Right hindlimb (tissue), 1 donor: Measurements from ENCODE around the gene MYORG.
"Not testable (repeated sequence)": the region's sequence is repeated elsewhere in the genome, so short reads cannot be mapped to it uniquely, and the experiment has no call there.

Experiments
- DNase-seq: peaks from one replicate; pipeline ENCODE4 v3.0.0-alpha.2; 2018

The MYORG gene

DNA sequence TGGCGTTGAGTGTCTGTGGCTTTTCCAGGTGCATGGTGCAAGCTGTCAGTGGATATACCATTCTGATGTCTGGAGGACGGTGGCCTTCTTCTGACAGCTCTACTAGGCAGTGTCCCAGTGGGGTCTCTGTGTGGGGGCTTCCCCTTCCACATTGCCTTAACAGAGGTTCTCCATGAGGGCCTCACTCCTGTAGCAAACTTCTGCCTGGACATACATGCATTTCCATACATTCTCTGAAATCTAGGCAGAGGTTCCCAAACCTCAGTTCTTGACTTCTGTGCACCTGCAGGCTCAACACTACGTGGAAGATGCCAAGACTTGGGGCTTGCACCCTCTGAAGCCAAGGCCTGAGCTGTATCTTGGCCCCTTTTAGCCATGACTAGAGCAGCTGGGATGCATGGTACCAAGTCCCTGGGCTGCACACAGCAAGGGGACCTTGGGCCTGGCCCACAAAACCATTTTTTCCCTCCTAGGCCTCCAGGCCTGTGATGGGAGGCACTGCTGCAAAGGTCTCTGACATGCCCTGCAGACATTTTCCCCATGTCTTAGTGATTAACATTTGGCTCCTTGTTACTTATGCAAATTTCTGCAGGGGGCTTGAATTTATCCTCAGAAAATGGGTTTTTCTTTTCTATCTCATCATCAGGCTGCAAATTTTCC, 8.8 kb downstream of the MYORG start:
- DNase-seq, result not testable (repeated sequence)

DNA sequence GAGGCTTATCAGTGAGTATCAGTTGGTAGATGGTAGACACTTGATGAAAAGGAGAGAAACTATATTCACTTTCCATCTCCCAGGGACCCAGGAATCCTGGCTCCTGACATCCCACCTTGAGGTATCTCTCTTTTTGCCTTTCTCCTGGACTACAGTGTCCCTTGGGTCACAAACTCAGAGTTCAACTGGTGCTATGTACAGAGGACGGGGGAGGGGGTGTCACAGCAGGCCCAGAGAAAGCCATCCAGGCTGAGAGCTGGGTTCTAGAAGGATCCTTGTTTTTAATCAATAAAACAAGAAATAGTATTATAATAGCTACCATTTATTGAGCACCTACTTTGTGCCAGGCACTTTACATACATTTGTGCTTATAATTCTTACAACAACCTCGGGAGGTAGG, 10.3 kb downstream of the MYORG start:
- DNase-seq, result no peak

DNA sequence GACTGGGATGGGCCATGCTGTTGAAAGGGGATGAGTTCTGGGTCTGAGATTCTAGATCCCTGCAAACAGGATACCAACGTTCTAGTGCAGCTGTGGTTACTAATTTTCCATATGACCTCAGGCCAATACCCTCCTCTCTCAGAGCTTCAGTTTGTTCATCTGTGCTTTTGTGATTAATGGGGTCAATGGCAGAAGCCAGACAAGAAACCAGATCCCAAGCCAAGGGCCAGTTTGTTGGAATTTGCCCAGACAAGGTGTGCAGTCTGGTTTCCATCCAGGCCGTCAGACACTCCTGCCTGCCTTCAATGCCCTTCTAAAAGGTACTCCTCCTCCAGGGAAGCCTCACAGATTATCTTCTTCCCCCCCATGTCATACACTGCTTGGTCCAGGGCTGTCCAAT, 11.4 kb downstream of the MYORG start:
- no peak for DNase-seq

DNA sequence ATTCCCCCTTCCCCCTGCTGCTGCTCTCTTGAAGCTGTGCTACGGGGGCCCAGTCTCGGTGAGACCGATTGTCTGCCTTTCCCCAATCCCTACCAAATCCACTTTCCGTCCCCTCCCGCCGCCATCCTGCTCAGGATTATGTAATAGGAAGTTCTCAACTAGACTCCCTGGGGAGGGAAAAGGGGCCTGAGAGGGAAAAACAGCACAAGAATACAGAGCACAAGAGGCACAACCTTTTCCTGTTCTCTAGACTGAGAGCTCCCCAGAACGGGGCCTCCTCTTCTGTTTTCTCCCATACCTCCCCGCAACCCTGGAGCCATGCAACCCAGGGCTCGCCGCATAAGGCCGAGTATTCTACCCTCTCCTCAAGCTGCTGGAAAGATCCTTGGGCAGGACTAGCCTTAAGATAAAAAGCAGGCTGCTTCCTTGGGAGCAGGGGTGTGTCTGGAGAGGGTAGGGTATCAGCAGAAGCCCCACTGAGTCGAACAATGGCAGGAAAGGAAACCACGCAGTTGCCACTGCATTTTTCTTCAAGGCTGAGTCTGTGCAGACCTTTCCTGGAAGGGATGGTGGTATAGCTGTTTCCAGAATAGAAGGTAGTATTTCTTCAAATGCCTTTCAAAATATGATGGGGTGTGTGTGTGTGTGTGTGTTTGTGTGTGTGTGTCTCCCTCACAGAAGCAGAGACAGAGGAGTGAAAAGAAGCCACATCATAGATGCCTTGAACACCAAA, 12.9 kb downstream of the MYORG start:
- DNase-seq, result peak; percentile 85

DNA sequence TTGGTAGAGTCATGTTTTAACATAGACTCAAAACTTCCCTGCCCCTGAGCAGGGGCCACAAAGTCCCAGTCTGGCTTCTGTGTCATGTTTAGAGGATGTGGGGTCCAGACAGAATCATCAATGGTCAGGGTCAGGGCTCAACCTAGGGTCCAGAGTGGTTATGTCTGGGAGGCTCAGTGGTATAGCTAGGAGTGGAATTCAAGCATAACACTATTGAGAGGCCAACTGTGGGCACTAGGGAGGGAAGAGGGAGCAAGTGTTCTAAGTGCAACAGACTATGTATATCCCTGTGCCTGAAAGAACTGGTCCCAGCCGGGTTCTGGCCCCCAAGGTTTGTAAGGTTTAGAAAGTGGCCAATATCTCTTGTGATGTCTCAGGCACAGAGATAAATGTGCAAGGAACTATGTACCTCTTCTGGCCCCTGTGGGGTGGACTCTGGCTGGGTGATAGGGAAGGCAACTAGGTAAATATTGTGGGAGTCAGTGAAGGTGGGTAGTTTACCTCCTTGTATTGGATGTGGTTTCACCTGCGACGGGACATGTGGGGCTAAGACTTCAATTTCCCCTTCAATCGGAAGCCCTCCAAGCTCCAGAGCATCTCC, 14.0 kb downstream of the MYORG start:
- DNase-seq, result no peak

DNA sequence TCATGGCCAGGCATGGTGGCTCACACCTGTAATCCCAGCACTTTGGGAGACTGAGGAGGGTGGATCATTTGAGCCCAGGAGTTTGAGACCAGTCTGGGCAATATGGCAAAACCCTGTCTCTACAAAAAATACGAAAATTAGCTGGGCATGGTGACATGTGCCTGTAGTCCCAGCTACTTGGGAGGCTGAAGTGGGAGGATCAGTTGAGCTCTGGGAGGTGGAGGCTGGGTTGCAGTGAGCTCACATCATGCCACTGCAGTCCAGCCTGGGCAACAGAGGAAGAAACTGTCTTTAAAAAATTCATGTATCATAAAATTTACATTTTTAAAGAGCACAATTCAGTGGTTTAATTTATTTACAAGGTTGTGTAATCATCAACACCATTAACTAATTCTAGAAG, 23.7 kb downstream of the MYORG start:
- DNase-seq, result not testable (repeated sequence)

DNA sequence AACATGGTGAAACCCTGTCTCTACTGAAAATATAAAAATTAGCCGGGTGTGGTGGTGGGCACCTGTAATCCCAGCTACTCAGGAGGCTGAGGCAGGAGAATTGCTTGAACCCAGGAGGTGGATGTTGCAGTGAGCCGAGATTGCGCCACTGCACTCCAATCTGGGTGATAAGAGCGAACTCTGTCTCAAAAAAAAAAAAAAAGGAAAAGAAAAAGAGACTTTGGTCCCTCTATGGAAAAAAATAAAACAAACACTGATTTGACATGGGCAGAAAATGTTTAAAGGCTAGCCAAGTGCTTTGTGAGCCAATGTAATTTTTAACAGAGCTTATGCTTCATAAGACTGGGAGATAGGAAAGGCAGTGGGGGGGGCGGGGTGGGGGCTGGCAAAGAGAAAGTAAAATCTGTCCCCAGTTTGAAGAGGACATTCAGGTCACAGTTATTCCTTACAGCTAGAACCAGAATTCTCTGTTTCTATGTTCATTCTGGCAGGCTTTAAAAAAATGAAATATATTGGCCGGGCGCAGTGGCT, 24.5 kb downstream of the MYORG start:
- not testable (repeated sequence) for DNase-seq

DNA sequence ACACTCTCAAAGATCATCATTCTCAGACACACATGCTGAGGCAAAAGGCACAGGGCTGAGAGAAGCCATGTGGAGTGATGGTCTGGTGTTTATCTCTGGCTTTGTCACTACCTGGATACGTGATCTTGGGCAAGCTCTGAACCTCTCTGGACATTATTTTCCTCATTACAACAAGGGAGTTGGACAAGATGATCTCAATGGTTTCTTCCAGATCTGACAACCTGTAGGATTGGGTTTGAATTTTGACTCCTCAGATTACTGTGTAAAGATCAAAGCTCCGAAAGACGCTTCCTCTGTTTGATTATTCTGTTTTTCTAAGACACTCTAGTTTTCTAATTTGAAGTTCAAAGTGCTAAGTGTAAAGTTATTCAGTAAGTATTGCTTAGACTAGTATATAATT, 27.4 kb downstream of the MYORG start:
- DNase-seq, result no peak

DNA sequence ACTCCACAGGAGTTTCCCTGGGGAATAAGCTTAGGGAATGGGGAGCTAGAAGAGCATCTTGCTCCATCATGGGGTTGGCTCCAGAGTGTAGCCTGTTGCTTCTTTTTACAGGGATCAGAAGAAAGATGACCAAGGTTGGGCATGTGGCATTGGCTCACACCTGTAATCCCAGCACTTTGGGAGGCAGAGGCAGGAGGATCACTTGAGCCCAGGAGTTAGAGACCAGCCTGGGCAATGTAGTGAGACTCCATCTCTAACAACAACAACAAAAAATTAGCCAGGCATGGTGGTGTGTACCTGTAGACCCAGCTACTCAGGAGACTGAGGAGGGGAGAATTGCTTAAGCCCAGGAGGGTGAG, 28.9 kb downstream of the MYORG start:
- no peak for DNase-seq

DNA sequence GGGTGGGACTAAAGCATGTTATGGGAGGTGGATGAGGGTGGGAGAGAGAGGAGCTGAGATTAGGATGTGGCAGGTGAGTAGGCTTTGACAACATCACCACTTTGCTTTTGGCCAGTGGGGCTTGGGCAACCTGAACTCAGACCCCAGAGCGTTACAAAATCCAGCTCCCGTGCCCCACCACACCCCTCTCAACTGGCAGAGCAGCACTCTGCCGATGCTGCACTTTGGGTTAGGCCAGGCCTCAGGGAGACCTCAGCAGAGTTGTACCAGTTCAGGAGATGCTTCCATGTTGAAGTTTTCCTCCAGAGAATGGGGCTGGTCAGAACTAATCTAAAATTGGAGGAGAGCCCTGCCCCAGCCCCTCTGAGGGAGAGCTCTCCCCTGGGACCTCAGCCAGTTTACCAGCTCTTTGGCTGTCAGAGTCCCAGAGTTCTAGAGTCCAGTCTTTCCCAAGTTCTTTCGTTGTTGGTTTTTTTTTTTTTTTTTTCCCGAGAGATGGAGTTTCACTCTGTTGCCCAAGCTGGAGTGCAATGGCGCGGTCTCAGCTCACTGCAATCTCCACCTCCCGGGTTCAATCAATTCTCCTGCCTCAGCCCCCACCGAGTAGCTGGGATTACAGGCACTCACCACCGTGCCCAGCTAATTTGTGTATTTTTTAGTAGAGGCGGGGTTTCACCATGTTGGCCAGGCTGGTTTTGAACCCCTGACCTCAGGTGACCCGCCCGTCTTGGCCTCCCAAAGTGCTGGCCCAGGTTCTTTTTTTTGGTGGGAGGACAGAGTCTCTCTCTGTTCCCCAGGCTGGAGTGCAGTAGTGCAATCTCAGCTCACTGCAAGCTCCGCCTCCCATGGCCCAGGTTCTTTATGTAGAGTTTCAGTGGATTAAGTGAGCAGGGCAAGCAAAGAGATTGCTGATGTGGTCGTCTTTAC, 29.6 kb downstream of the MYORG start:
- DNase-seq, result no peak

DNA sequence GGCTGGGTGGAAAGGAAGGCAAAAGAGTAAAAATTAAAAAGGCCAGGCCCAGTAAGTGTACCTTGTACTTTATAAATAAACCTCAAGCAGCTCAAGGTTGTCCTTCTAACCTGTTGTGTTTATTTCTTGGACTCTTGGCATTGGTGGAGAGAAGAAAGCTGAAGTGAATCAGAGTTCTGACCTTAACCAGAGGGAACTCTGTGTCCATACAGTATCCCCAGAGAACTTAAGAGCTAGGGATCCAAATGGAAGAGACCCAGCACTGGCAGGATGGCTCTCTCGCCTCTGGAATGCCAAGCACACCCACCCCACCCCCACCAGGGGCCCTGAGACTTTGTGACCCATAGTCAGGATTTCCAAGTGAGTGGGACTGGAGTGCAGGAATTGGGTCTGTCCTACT, 33.1 kb downstream of the MYORG start:
- DNase-seq, result no peak

DNA sequence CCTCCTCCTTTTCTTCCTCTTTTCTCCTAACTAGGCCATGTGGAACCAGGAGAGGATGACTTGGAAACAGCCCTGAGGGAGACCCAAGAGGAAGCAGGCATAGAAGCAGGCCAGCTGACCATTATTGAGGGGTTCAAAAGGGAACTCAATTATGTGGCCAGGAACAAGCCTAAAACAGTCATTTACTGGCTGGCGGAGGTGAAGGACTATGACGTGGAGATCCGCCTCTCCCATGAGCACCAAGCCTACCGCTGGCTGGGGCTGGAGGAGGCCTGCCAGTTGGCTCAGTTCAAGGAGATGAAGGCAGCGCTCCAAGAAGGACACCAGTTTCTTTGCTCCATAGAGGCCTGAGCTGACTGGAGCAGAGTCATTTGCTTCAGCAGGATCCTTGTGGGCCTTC, 33.6 kb downstream of the MYORG start:
- DNase-seq, result peak; percentile 86

DNA sequence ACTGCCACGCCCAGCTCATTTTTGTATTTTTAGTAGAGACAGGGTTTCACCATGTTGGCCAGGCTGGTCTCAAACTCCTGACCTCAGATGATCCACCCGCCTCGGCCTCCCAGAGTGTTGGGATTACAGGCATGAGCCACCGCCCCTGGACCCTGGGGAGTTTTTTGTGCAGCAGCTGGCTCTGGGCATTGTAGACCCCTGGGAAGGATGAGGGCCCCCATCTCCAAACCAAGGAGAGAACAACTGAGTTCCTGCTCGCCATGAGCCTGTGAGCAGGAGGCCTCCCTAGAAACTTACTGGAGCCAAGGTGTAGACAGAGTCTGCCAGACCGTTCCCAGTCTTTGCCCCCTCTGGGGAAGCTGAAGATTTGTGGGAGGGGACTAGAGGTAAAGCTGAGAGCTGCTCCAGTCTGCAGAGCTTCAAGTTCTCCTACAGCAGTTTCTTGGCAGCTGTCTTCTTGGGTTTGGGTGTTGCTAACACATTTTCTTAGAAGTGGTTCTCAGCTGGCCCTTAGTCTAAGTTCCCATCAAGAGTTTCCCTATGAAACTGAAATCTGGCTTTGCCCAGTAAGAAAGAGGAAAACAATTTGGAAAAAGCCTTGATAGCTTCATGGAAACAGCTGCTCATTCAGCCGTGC, 34.9 kb downstream of the MYORG start:
- peak; percentile 48 for DNase-seq

DNA sequence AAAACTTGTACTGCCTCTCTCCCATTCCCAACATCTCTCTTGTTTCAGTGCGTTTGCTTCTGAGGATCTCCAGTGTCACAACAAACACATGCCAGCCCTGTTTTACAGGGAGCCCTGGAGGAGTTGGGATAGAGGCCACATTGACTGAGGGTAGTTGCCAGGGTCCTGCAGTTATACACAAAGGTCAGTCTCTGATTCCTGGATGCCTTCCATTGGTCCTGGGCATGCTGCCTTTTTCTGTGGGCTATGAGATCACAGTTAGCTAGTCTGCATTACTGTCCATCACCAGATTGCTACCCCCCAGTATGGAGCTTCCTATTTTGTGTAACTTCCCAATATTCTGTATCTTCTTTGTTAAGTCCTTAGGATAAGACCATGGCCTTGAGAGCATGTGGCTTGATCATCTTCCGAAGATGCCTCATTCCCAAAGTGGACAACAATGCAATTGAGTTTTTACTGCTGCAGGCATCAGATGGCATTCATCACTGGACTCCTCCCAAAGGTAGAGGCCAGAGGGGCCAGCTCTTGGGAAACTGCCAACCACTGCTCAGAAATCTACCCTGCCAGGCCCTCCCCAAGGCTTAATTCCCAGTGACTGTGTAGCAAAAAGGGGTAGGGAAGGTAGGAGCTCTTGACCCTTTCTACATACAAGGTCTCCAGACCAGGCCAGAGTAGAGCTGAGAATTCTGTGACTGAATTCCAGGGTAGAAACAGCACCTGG, 37.9 kb downstream of the MYORG start:
- DNase-seq, result no peak

DNA sequence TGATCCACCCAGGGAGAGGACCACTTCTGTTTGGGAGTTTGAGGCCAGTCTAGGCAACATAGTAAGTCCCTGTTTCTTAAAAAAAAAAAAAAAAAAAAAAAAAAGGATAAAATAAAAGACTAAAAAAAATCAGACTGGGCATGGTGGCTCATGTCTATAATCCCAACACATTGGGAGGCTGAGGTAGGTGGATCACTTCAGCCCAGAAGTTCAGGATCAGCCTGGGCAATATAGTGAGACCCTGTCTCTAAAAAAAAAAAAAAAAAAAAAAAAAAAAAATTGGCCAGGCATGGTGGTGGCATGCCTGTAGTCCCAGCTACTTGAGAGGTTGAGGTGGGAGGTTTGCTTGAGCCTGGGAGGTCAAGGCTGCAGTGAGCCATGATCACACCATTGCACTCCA, 38.6 kb downstream of the MYORG start:
- DNase-seq, result not testable (repeated sequence)

DNA sequence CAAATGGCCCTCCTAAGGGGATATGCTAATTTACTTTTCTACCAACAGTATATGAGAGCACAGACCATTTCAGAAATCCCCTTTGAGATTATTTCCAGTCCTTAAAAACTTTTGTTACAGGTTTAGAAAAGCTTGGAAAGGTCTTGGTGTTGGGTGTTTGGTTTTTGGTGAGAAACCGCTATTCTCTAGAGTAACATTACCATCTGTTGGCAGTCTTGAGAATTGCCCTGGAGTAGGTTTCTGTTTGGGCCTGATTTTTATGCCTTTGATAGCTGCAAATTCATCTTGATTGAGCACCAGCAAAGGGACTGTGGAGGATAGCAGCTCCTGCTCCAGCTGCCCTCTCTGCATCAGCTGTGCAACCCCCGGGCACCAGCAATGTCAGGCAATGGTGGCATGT, 39.3 kb downstream of the MYORG start:
- DNase-seq, result no peak

DNA sequence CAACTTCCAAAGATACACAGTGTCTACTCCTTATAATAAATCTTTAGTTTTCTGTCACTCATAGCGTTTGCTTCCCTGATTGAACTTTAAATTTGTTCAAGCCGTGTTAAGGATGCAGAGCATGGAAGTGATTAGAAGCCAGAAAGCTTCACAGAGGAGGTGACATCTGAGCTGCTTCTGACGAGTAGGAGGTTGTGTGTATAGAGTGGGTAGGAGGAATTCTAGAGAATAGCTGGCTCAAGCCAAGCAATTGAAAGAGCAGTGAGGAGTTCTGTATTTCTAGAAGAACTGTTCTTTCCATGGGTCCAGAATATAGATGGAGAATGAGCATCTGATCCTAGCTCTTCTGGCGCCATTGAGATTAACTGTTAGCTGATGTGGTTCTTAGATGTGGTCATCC, 41.3 kb downstream of the MYORG start:
- no peak for DNase-seq

DNA sequence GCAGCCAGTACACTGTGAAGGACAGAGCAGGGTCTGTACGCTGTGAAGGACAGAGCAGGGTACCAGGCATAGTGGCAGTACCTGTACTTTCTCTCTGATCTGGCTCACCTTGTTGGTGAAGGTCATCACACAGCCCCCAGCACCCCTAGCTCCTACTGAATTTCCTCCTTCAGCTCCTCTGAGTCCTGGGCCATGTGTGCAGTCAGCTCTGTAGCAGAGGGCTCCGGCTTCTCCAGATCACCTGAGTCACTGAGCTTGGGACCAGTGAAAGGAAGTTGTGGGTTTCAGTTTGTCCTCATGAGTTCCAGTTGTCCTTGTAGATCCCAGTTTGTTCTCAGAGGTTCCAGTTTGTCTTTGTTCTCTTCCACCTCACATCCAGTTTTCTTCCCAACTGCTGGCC, 41.8 kb downstream of the MYORG start:
- DNase-seq, result no peak

DNA sequence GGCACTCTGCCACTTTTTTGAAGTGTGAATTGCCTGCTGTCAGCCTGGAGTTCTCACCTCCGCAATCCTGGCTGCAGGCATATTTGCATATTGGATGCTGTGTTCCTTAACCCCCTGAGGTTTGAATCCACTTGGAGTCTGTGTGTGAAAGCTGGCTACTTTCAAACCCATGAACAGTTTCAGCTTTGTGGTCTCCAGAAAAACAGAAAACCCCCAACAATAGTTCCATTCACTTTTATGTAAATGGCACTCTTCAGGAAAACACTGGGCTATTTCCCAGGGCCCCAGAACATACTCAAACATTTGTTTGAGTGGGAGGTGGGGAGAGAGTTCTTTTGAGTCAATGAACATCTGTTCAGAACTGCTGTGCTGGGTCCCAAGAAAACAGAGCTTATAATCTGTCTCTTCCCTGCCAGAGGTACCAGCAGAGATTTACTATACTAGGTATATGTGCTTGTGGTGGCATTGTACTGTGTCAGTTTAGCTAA, 42.3 kb downstream of the MYORG start:
- no peak for DNase-seq

DNA sequence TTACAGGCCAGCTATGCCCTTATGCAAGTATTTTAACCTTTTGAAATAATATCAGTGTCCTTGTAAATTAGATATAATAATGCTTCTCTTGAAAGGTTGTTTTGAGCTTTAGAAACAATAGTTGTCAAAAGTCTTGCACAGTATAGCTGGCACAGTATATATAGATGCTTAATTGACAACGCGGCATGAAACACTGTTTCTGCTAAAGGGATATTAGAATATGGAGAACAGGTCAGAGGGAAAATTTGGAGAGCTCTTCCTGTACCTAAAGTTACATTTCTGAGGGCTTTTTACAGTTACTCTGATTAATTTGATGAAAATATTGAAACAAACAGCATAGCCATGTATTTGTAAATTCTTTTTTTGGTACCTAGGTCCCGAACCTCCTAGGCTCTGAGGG, 42.9 kb downstream of the MYORG start:
- DNase-seq, result no peak

DNA sequence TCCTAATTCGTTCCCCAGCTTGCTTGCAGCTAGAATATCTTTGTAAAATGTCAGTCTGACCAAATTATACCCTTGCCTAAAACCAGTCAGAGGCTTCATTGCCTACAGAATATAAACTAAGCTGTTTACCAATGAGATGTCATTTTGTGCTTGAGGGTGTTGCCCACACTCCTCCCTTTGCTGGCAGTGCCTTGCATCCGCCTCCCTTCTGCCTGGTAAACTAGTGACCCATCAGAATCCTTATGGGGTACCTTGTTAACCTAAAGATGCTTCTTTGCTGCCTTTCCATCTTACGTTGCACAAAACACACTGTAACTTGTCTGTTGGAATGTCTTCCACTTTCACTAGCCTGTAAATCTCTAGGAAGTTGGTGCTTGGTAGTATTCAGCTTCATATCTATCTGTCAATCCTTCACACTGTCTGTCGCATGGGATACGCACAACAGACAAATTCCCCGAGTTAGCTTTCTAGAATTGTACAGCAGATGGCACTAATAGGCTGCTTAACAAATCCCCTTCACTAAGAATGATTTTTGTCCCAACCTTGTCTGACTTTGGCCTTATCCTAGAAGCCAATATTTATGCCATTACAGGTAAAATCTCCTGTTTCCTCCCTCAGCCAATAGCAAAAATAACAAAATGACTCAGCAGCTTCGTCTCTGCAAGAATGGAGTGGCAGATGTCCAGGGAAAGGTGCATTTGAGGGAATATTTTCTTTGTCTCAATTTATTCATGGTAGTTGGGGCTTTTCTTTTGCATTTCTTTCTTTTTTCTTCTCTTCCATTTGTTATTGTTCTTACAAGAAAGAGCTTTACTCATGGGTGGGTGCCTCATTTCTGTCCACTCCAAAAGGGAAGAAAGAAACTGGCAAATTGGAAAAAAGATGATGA, 44.4 kb downstream of the MYORG start:
- no peak for DNase-seq
